HepG2 (cell line): ENCODE data around the gene TRABD. TPM values are rescaled to one million over a fixed set of nuclear protein-coding genes. Genes with fewer than 3 reads are reported as not detected.

Experiments
- BCL6 ChIP-seq: IDR thresholded peaks from 2 replicates; pipeline ENCODE4 v1.6.1; 2016; ENCODE audit warnings: missing genetic modification reagents, missing compliant biosample characterization
- FOXM1 ChIP-seq: sonication (generic); formaldehyde crosslinking; IDR thresholded peaks from 2 replicates; pipeline ENCODE4 v1.5.0; 2020; ENCODE audit warnings: missing genetic modification reagents
- MAX ChIP-seq: IDR thresholded peaks from 2 replicates; pipeline ENCODE4 v1.6.1; 2012; ENCODE audit warnings: inconsistent platforms
- MYC ChIP-seq: sonication (generic); formaldehyde crosslinking; IDR thresholded peaks from 2 replicates; pipeline ENCODE4 v1.9.0; 2021; ENCODE audit warnings: missing genetic modification reagents, borderline replicate concordance
- SAP130 ChIP-seq: IDR thresholded peaks from 2 replicates; pipeline ENCODE4 v1.6.1; 2016; ENCODE audit warnings: low read depth
- SIN3A ChIP-seq: IDR thresholded peaks from 2 replicates; pipeline ENCODE4 v1.6.1; 2011; ENCODE audit warnings: low read depth, mild to moderate bottlenecking, control low read depth, low read length, borderline replicate concordance
- SMYD3 ChIP-seq: sonication (generic); formaldehyde crosslinking; IDR thresholded peaks from 2 replicates; pipeline ENCODE4 v1.8.1; 2023; ENCODE audit warnings: mild to moderate bottlenecking, missing genetic modification reagents
- SNRNP70 ChIP-seq: fragments of 200-400 bp; formaldehyde crosslinking; IDR thresholded peaks from 2 replicates; pipeline ENCODE4 v1.6.1; 2017; ENCODE audit warnings: mild to moderate bottlenecking, low read depth, low read length, moderate library complexity
- SRSF1 ChIP-seq: fragments of 200-400 bp; formaldehyde crosslinking; optimal IDR thresholded peaks from 2 replicates; pipeline ENCODE3; 2017; ENCODE audit warnings: mild to moderate bottlenecking, low read depth, low read length, moderate library complexity
- ZFP36L1 ChIP-seq: sonication (generic); formaldehyde crosslinking; IDR thresholded peaks from 2 replicates; pipeline ENCODE4 v1.8.0; 2022; ENCODE audit warnings: mild to moderate bottlenecking, missing genetic modification reagents, moderate library complexity
- ZMAT3 ChIP-seq: sonication (generic); formaldehyde crosslinking; conservative IDR thresholded peaks from 2 replicates; pipeline ENCODE4 v1.7.0; 2021; ENCODE audit warnings: missing genetic modification reagents
- ZNF121 ChIP-seq: sonication (generic); formaldehyde crosslinking; IDR thresholded peaks from 2 replicates; pipeline ENCODE4 v1.5.0; 2020; ENCODE audit warnings: mild to moderate bottlenecking, missing genetic modification reagents
- ZNF142 ChIP-seq: sonication (generic); formaldehyde crosslinking; IDR thresholded peaks from 2 replicates; pipeline ENCODE4 v1.4.0; 2020; ENCODE audit warnings: missing genetic modification reagents
- ZNF143 ChIP-seq: sonication (generic); formaldehyde crosslinking; IDR thresholded peaks from 2 replicates; pipeline ENCODE4 v1.4.0; 2020; ENCODE audit warnings: missing genetic modification reagents
- ZNF235 ChIP-seq: sonication (generic); formaldehyde crosslinking; IDR thresholded peaks from 2 replicates; pipeline ENCODE4 v1.8.1; 2023; ENCODE audit warnings: mild to moderate bottlenecking, missing genetic modification reagents, borderline replicate concordance
- ZNF530 ChIP-seq: sonication (generic); formaldehyde crosslinking; IDR thresholded peaks from 2 replicates; pipeline ENCODE4 v1.5.0; 2020; ENCODE audit warnings: low read depth, mild to moderate bottlenecking, missing genetic modification reagents
- ZNF589 ChIP-seq: sonication (generic); formaldehyde crosslinking; conservative IDR thresholded peaks from 2 replicates; pipeline ENCODE4 v1.8.0; 2022; ENCODE audit warnings: mild to moderate bottlenecking, moderate library complexity, missing genetic modification reagents
- polyA plus RNA-seq, 8 experiments: library from polyadenylated mRNA; depleted of rRNA in 3 of 8; stranded (reverse) in 7 of 8; unstranded in 1 of 8; fragments of >200 nt; fragmentation: Illumina TruSeq in 4 of 8; extraction: Trizol in 4 of 8; gene quantifications; 2 replicates each; pipeline versions ENCODE4 v1.2.1 to v1.2.3, GENCODE V29; 2011 to 2016; ENCODE audit warnings: low read depth in 4 of 8, missing spikeins in 1 of 8, mixed read lengths in 1 of 8; ENCODE audit not compliant: insufficient read depth in 1 of 8
- total RNA-seq, 5 experiments: library from RNA; depleted of rRNA; stranded (reverse); fragments of >200 nt; fragmentation: Illumina TruSeq; extraction: Trizol; gene quantifications; 2 replicates each; pipeline ENCODE4 v1.2.3, GENCODE V29; 2016; ENCODE audit warnings: low read depth in 1 of 5
- TF ChIP-seq, protein P1 (sequence below): IDR thresholded peaks from 2 replicates; pipeline ENCODE4 v1.6.1; 2016; ENCODE audit warnings: missing compliant biosample characterization, missing genetic modification reagents, borderline replicate concordance
- TF ChIP-seq, protein P2 (sequence below): IDR thresholded peaks from 2 replicates; pipeline ENCODE4 v1.6.1; 2018; ENCODE audit warnings: missing genetic modification reagents, mild to moderate bottlenecking, missing compliant biosample characterization

Gene TRABD
- total and polyA plus RNA-seq, 2 of the 13 experiments (the other 11 are each of a cell fraction or from before 2014, with no cell fraction given) = 21.5 to 28.9 TPM

GRCh38 chr22:50201191-50202129 is 15.7 kb downstream of the TRABD start (continued):
- no peak for TF ChIP-seq SRSF1
- TF ChIP-seq, protein P1, sequence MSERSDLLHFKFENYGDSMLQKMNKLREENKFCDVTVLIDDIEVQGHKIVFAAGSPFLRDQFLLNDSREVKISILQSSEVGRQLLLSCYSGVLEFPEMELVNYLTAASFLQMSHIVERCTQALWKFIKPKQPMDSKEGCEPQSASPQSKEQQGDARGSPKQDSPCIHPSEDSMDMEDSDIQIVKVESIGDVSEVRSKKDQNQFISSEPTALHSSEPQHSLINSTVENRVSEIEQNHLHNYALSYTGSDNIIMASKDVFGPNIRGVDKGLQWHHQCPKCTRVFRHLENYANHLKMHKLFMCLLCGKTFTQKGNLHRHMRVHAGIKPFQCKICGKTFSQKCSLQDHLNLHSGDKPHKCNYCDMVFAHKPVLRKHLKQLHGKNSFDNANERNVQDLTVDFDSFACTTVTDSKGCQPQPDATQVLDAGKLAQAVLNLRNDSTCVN (CRISPR knock-in tag) = no peak
- TF ChIP-seq MYC (CRISPR knock-in tag) = no peak
- TF ChIP-seq ZNF142 (CRISPR knock-in tag) = no peak
- no peak for TF ChIP-seq ZNF235 (CRISPR knock-in tag)
- TF ChIP-seq ZNF143 (CRISPR knock-in tag) = no peak; the same call in 1 of the 2 replicates
- TF ChIP-seq FOXM1 (CRISPR knock-in tag) = no peak
- no peak for TF ChIP-seq ZMAT3 (CRISPR knock-in tag)
- no peak for TF ChIP-seq ZNF121 (CRISPR knock-in tag)
- TF ChIP-seq SMYD3 (CRISPR knock-in tag) = no peak
- 0 out of 2 replicates have a peak, but pooled peaks have one; percentile 46 for TF ChIP-seq SAP130
- TF ChIP-seq SIN3A = peak; percentile 22; the same call in 1 of the 2 replicates
- no peak for TF ChIP-seq ZNF530
- TF ChIP-seq ZFP36L1 (CRISPR knock-in tag) = no peak
- no peak for TF ChIP-seq SNRNP70
- TF ChIP-seq, protein P2, sequence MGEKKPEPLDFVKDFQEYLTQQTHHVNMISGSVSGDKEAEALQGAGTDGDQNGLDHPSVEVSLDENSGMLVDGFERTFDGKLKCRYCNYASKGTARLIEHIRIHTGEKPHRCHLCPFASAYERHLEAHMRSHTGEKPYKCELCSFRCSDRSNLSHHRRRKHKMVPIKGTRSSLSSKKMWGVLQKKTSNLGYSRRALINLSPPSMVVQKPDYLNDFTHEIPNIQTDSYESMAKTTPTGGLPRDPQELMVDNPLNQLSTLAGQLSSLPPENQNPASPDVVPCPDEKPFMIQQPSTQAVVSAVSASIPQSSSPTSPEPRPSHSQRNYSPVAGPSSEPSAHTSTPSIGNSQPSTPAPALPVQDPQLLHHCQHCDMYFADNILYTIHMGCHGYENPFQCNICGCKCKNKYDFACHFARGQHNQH (CRISPR knock-in tag) = no peak
- no peak for TF ChIP-seq ZNF589 (CRISPR knock-in tag)
- TF ChIP-seq MAX = peak; percentile 31; the same call in 1 of the 2 replicates
- TF ChIP-seq BCL6 = no peak
